Skeletal muscle satellite cell (primary cell): ENCODE results near the gene SLC7A6.

Experiments used
- H3K27me3 ChIP-seq: 2 replicates; pipeline ENCODE4 v1.7.0; 2013; ENCODE audit warnings: low read length; ENCODE audit not compliant: control insufficient read depth, insufficient read depth
- H3K36me3 ChIP-seq: 2 replicates; pipeline ENCODE4 v1.7.0; 2013; ENCODE audit warnings: mild to moderate bottlenecking, control low read depth, low read length; ENCODE audit not compliant: insufficient read depth
- H3K4me1 ChIP-seq: 2 replicates; pipeline ENCODE4 v1.7.0; 2013; ENCODE audit warnings: low read length; ENCODE audit not compliant: control insufficient read depth, insufficient read depth
- H3K4me2 ChIP-seq: 2 replicates; pipeline ENCODE4 v1.7.0; 2013; ENCODE audit warnings: mild to moderate bottlenecking, low read length
- H3K4me3 ChIP-seq: 2 replicates; pipeline ENCODE4 v1.7.0; 2013; ENCODE audit warnings: low read length
- H3K9ac ChIP-seq: 2 replicates; pipeline ENCODE4 v1.7.0; 2013; ENCODE audit warnings: mild to moderate bottlenecking, low read depth, low read length, moderate library complexity
- H3K9me3 ChIP-seq: replicated peaks from 2 replicates; pipeline ENCODE4 v1.7.0; 2013; ENCODE audit warnings: mild to moderate bottlenecking, control low read depth, low read length

The SLC7A6 gene

GRCh38 chr16:68328151-68328859 is 64.0 kb downstream of the SLC7A6 start:
- Histone ChIP-seq H3K9me3 (no peaks in the 10 kb centered on the region), H3K36me3 (peaks cover 29% of the 10 kb centered on the region), H3K4me1 (peaks cover 16% of the 10 kb centered on the region), H3K27me3 (no peaks in the 10 kb centered on the region), H3K4me2 (no peak overlapping the region), H3K4me3 (no peak overlapping the region), H3K9ac (no peak overlapping the region)

GRCh38 chr16:68328860-68329390 is 64.6 kb downstream of the SLC7A6 start:
- Histone ChIP-seq H3K4me2 (no peak overlapping the region), H3K27me3 (no peaks in the 10 kb centered on the region), H3K4me3 (no peak overlapping the region), H3K9me3 (no peaks in the 10 kb centered on the region), H3K36me3 (peaks cover 28% of the 10 kb centered on the region), H3K4me1 (peaks cover 22% of the 10 kb centered on the region), H3K9ac (no peak overlapping the region)

- Histone ChIP-seq H3K27me3 (no peaks in the 10 kb centered on the region), H3K4me1 (peaks cover 37% of the 10 kb centered on the region), H3K9ac (peak overlapping the region; percentile 12), H3K36me3 (peaks cover 6% of the 10 kb centered on the region), H3K4me2 (peak overlapping the region; percentile 30), H3K9me3 (no peaks in the 10 kb centered on the region), H3K4me3 (no peak overlapping the region)
These were observed 67.6 kb downstream of the SLC7A6 start for GRCh38 chr16:68331879-68332410.

GRCh38 chr16:68332411-68333121 is 68.2 kb downstream of the SLC7A6 start:
- H3K4me2 ChIP-seq, result peak overlapping the region; percentile 30
- H3K4me1 ChIP-seq, result peaks cover 37% of the 10 kb centered on the region
- H3K4me3 ChIP-seq, result no peak overlapping the region
- no peaks in the 10 kb centered on the region for H3K9me3 ChIP-seq
- peaks cover 12% of the 10 kb centered on the region for H3K36me3 ChIP-seq
- H3K27me3 ChIP-seq, result no peaks in the 10 kb centered on the region
- peak overlapping the region; percentile 12 for H3K9ac ChIP-seq

GRCh38 chr16:68335175-68335574 is 70.8 kb downstream of the SLC7A6 start:
- H3K9me3 ChIP-seq, result no peaks in the 10 kb centered on the region
- H3K4me1 ChIP-seq, result peaks cover 37% of the 10 kb centered on the region
- no peak overlapping the region for H3K4me3 ChIP-seq
- no peaks in the 10 kb centered on the region for H3K27me3 ChIP-seq
- H3K9ac ChIP-seq, result no peak overlapping the region
- H3K4me2 ChIP-seq, result no peak overlapping the region
- peaks cover 27% of the 10 kb centered on the region for H3K36me3 ChIP-seq

- H3K27me3 ChIP-seq, result no peaks in the 10 kb centered on the region
- H3K4me2 ChIP-seq, result no peak overlapping the region
- H3K4me3 ChIP-seq, result no peak overlapping the region
- peaks cover 18% of the 10 kb centered on the region for H3K4me1 ChIP-seq
- H3K36me3 ChIP-seq, result peaks cover 43% of the 10 kb centered on the region
- no peak overlapping the region for H3K9ac ChIP-seq
- H3K9me3 ChIP-seq, result no peaks in the 10 kb centered on the region
These were observed 74.2 kb downstream of the SLC7A6 start for GRCh38 chr16:68338326-68339119.

- no peaks in the 10 kb centered on the region for H3K9me3 ChIP-seq
- no peaks in the 10 kb centered on the region for H3K27me3 ChIP-seq
- peaks cover 13% of the 10 kb centered on the region for H3K4me1 ChIP-seq
- no peak overlapping the region for H3K9ac ChIP-seq
- no peak overlapping the region for H3K4me3 ChIP-seq
- peaks cover 43% of the 10 kb centered on the region for H3K36me3 ChIP-seq
- H3K4me2 ChIP-seq, result no peak overlapping the region
These were observed 74.9 kb downstream of the SLC7A6 start for GRCh38 chr16:68339214-68339613.

GRCh38 chr16:68342620-68343019 is 78.3 kb downstream of the SLC7A6 start:
- Histone ChIP-seq H3K4me2 (no peak overlapping the region), H3K27me3 (no peaks in the 10 kb centered on the region), H3K9ac (no peak overlapping the region), H3K4me1 (no peaks in the 10 kb centered on the region), H3K36me3 (peaks cover 58% of the 10 kb centered on the region), H3K4me3 (no peak overlapping the region), H3K9me3 (no peaks in the 10 kb centered on the region)

- no peaks in the 10 kb centered on the region for H3K4me1 ChIP-seq
- no peak overlapping the region for H3K4me2 ChIP-seq
- H3K9me3 ChIP-seq, result no peaks in the 10 kb centered on the region
- H3K36me3 ChIP-seq, result peaks cover 53% of the 10 kb centered on the region
- no peak overlapping the region for H3K4me3 ChIP-seq
- H3K9ac ChIP-seq, result no peak overlapping the region
- no peaks in the 10 kb centered on the region for H3K27me3 ChIP-seq
These were observed 78.8 kb downstream of the SLC7A6 start for GRCh38 chr16:68343137-68343536.

- H3K27me3 ChIP-seq, result no peaks in the 10 kb centered on the region
- no peak overlapping the region for H3K4me2 ChIP-seq
- peaks cover 54% of the 10 kb centered on the region for H3K36me3 ChIP-seq
- H3K4me3 ChIP-seq, result no peak overlapping the region
- H3K9me3 ChIP-seq, result no peaks in the 10 kb centered on the region
- H3K9ac ChIP-seq, result no peak overlapping the region
- H3K4me1 ChIP-seq, result no peaks in the 10 kb centered on the region
These were observed 79.9 kb downstream of the SLC7A6 start for GRCh38 chr16:68344252-68344651.

GRCh38 chr16:68345351-68345810 is 81.1 kb downstream of the SLC7A6 start:
- Histone ChIP-seq H3K9ac (no peak overlapping the region), H3K4me2 (no peak overlapping the region), H3K36me3 (peaks cover 45% of the 10 kb centered on the region), H3K4me3 (no peak overlapping the region), H3K9me3 (no peaks in the 10 kb centered on the region), H3K27me3 (no peaks in the 10 kb centered on the region), H3K4me1 (no peaks in the 10 kb centered on the region)
